Left kidney (tissue), 8 donors: Measurements from ENCODE around the gene ZNF346. TPM values are rescaled to one million over a fixed set of nuclear protein-coding genes. Genes with fewer than 3 reads are reported as not detected.
"Not testable (repeated sequence)": the region's sequence is repeated elsewhere in the genome, so short reads cannot be mapped to it uniquely, and the experiment has no call there.

Experiments used
- DNase-seq: peaks from one replicate; pipeline ENCODE4 v3.0.0-alpha.2; 2013
- long read RNA-seq, 8 donors: transcript quantifications; one replicate each; lab custom pipeline, GENCODE V29; 2026
- polyA plus RNA-seq: library from polyadenylated mRNA; unstranded; fragments of 120-200 nt; gene quantifications from one replicate; pipeline ENCODE4 v1.2.1, GENCODE V29; 2013; ENCODE audit not compliant: insufficient read length

Gene ZNF346
- 29.4 TPM for polyA plus RNA-seq
- long read RNA-seq, donor 1, partial matches to known transcripts: 0 of 6 reads
- long read RNA-seq, donor 1, other reads (novel, unspliced or antisense): 0 of 6 reads
- long read RNA-seq, donor 2, partial matches to known transcripts: 0 of 2 reads
- long read RNA-seq, donor 2, other reads (novel, unspliced or antisense): 0 of 2 reads
- long read RNA-seq, donor 3, partial matches to known transcripts: 5 of 10 reads
- long read RNA-seq, donor 3, other reads (novel, unspliced or antisense): 0 of 10 reads
- long read RNA-seq, donor 4, partial matches to known transcripts: 0 of 1 reads
- long read RNA-seq, donor 4, other reads (novel, unspliced or antisense): 0 of 1 reads
- long read RNA-seq, donor 5, transcript ZNF346-201 (7 exons, 2,314 nt): major isoform, 5 of 7 reads
- long read RNA-seq, donor 5, partial matches to known transcripts: 0 of 7 reads
- long read RNA-seq, donor 5, other reads (novel, unspliced or antisense): 0 of 7 reads
- long read RNA-seq, donor 6, partial matches to known transcripts: 0 of 1 reads
- long read RNA-seq, donor 6, other reads (novel, unspliced or antisense): 0 of 1 reads
- long read RNA-seq, donor 7, partial matches to known transcripts: 0 of 6 reads
- long read RNA-seq, donor 7, other reads (novel, unspliced or antisense): 0 of 6 reads
- long read RNA-seq, donor 8, partial matches to known transcripts: 0 of 3 reads
- long read RNA-seq, donor 8, other reads (novel, unspliced or antisense): 0 of 3 reads

- DNase-seq: peak; percentile 93
Measured at GRCh38 chr5:177022386-177023302, at the start of gene ZNF346. Gene ZNF346 (plus strand): TSS chr5:177022696. CDS start chr5:177022739, 43 bp downstream.

- DNase-seq: no peak
Measured at GRCh38 chr5:176979669-176980068, 42.8 kb upstream of the ZNF346 start.

- no peak for DNase-seq
Measured at GRCh38 chr5:176980818-176981217, 41.7 kb upstream of the ZNF346 start.

GRCh38 chr5:176983112-176983511, 39.4 kb upstream of the ZNF346 start:
- not testable (repeated sequence) for DNase-seq

GRCh38 chr5:176983593-176983992, 38.9 kb upstream of the ZNF346 start:
- DNase-seq: not testable (repeated sequence)

- DNase-seq: not testable (repeated sequence)
Measured at GRCh38 chr5:176984176-176984575, 38.3 kb upstream of the ZNF346 start.

- DNase-seq: no peak
Measured at GRCh38 chr5:176985516-176985915, 37.0 kb upstream of the ZNF346 start.

- no peak for DNase-seq
Measured at GRCh38 chr5:176986280-176986679, 36.2 kb upstream of the ZNF346 start.

GRCh38 chr5:176987583-176987982, 34.9 kb upstream of the ZNF346 start:
- no peak for DNase-seq

GRCh38 chr5:176993081-176993480, 29.4 kb upstream of the ZNF346 start:
- DNase-seq: not testable (repeated sequence)

GRCh38 chr5:176994460-176995121, 27.9 kb upstream of the ZNF346 start:
- DNase-seq: no peak

- DNase-seq: no peak
Measured at GRCh38 chr5:176995122-176995490, 27.4 kb upstream of the ZNF346 start.

- no peak for DNase-seq
Measured at GRCh38 chr5:176995896-176996767, 26.4 kb upstream of the ZNF346 start.

- no peak for DNase-seq
Measured at GRCh38 chr5:176996780-176997179, 25.7 kb upstream of the ZNF346 start.

GRCh38 chr5:176998828-176999227, 23.7 kb upstream of the ZNF346 start:
- DNase-seq: no peak

GRCh38 chr5:176999526-176999925, 23.0 kb upstream of the ZNF346 start:
- DNase-seq: not testable (repeated sequence)

- DNase-seq: no peak
Measured at GRCh38 chr5:177003649-177004048, 18.8 kb upstream of the ZNF346 start.

- no peak for DNase-seq
Measured at GRCh38 chr5:177004961-177005360, 17.5 kb upstream of the ZNF346 start.

- DNase-seq: peak; percentile 67
Measured at GRCh38 chr5:177005619-177006264, 16.8 kb upstream of the ZNF346 start.
